Ectodermal cell (in vitro differentiated cells): ENCODE measurements around the gene CLIC3.

ENCODE experiments used
- H3K27ac ChIP-seq: 2 replicates; pipeline ENCODE4 v1.7.0; 2013; ENCODE audit warnings: mild to moderate bottlenecking, low read depth, low read length; ENCODE audit not compliant: insufficient read depth, poor library complexity, severe bottlenecking
- H3K27me3 ChIP-seq: 2 replicates; pipeline ENCODE4 v1.7.0; 2013; ENCODE audit warnings: mild to moderate bottlenecking, low read length; ENCODE audit not compliant: insufficient read depth, control insufficient read depth, poor library complexity, severe bottlenecking
- H3K36me3 ChIP-seq: one replicate; pipeline ENCODE4 v1.7.0; 2013; ENCODE audit warnings: low read length; ENCODE audit not compliant: control insufficient read depth, insufficient read depth
- H3K4me1 ChIP-seq: one replicate; pipeline ENCODE4 v1.7.0; 2013; ENCODE audit warnings: low read length; ENCODE audit not compliant: control insufficient read depth, insufficient read depth
- H3K4me3 ChIP-seq: 2 replicates; pipeline ENCODE4 v1.7.0; 2013; ENCODE audit warnings: low read depth, low read length, control low read depth; ENCODE audit not compliant: insufficient read depth
- H3K9me3 ChIP-seq: 2 replicates; pipeline ENCODE4 v1.7.0; 2013; ENCODE audit warnings: mild to moderate bottlenecking, low read length, moderate library complexity; ENCODE audit not compliant: control insufficient read depth
- WGBS, 2 experiments: methylation state at CpG; one replicate each; pipeline ENCODE4 v1.1.7; 2013; ENCODE audit warnings: missing lambda C conversion rate in 2 of 2; 5-methylcytosine and 5-hydroxymethylcytosine counted together

CLIC3 gene

GRCh38 chr9:137000177-137000930 lies 4.0 kb upstream of the CLIC3 start:
- H3K27me3 ChIP-seq = peaks cover 10% of the 10 kb centered on the region
- H3K4me3 ChIP-seq = no peak overlapping the region
- no peak overlapping the region for H3K27ac ChIP-seq
- peaks cover 13% of the 10 kb centered on the region for H3K4me1 ChIP-seq
- no peaks in the 10 kb centered on the region for H3K36me3 ChIP-seq
- WGBS, 2 experiments = 89 to 93% methylated on average over 10 of the region's 10 CpGs
- no peaks in the 10 kb centered on the region for H3K9me3 ChIP-seq

DNA sequence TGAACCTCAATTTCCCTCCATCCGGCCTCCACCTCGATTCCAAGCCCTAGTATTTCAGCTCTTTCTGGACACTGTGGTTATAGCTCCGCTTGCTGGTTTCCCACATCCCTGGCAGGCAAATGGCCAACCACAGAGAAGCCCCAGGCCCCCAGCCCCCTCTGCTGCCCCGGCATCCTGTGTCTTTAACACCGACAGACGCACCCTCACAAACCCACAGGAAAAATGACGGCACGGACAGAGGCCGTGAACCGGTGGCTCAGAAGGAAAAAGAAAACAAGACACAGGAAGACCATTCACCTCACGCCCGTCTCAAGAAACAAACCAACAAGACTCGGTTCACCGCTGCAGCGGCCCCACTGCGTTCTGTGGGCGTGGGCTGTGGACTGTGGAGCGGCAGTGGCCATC lies 1.5 kb upstream of the CLIC3 start:
- H3K9me3 ChIP-seq = no peaks in the 10 kb centered on the region
- peaks cover 20% of the 10 kb centered on the region for H3K4me1 ChIP-seq
- H3K27me3 ChIP-seq = peaks cover 30% of the 10 kb centered on the region
- WGBS, 2 experiments = 92 to 93% methylated on average over 18 of the region's 18 CpGs
- no peaks in the 10 kb centered on the region for H3K36me3 ChIP-seq
- no peak overlapping the region for H3K4me3 ChIP-seq
- no peak overlapping the region for H3K27ac ChIP-seq

DNA sequence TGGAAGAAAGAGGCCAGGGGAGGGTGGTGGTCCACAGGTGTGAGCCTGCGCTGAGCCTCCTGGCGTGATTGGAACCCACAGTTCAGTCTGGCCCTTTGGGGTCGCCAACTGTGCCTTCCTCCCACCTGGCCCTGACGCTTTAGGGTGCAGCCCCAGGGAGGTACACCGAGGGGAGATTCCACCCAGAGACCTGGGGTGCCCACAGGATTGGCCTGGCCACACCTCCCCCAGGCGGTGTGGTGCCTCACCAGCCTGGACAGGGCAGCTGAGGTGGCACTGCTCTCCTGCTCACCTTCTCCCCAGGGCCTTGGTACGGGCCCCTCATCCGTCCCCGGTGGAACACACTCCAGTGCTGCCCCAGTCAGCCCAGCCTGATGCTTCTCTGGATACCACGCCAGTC lies 1.0 kb upstream of the CLIC3 start:
- Histone ChIP-seq H3K27me3 (peaks cover 30% of the 10 kb centered on the region), H3K4me1 (peaks cover 22% of the 10 kb centered on the region), H3K9me3 (no peaks in the 10 kb centered on the region), H3K27ac (no peak overlapping the region), H3K4me3 (no peak overlapping the region), H3K36me3 (no peaks in the 10 kb centered on the region)
- 83 to 86% methylated on average over 10 of the region's 10 CpGs for WGBS, 2 experiments

DNA sequence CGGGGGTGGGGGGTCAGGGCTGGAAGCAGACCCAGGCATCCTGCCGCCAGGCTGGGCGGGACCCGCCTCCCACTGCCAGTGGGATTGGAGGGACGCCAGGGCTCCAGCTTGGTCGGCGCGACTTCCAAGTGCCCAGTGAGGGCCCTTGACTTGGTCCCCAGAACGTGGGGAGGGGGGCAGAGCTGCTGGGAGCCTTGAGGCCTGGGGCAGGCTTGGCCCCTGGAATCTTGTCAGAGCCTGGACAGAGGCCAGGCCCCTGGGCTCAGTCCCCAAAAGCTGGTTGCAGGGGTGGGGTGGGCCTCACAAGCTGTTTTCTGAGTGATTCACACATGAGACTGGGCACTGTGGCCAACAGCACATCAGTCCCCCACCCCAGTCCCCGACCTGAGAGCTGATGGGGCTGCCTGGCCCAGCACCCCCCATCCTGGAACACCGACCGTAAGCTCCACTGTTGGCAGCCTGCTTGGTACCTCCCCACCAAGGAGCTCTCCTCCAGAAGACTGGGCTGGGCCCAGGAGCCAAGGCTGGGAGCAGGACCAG lies 526 bp downstream of the CLIC3 start:
- no peaks in the 10 kb centered on the region for H3K9me3 ChIP-seq
- no peak overlapping the region for H3K27ac ChIP-seq
- H3K27me3 ChIP-seq = peaks cover 37% of the 10 kb centered on the region
- WGBS, 2 experiments = 88 to 91% methylated on average over 12 of the region's 12 CpGs
- H3K36me3 ChIP-seq = no peaks in the 10 kb centered on the region
- H3K4me3 ChIP-seq = no peak overlapping the region
- H3K4me1 ChIP-seq = peaks cover 22% of the 10 kb centered on the region

- peaks cover 22% of the 10 kb centered on the region for H3K4me1 ChIP-seq
- no peaks in the 10 kb centered on the region for H3K36me3 ChIP-seq
- H3K9me3 ChIP-seq = no peaks in the 10 kb centered on the region
- H3K4me3 ChIP-seq = no peak overlapping the region
- H3K27me3 ChIP-seq = peaks cover 37% of the 10 kb centered on the region
- H3K27ac ChIP-seq = no peak overlapping the region
- WGBS, 2 experiments = 87 to 89% methylated on average over 30 of the region's 30 CpGs
Measured at GRCh38 chr9:136995362-136995761, 1.0 kb downstream of the CLIC3 start.

DNA sequence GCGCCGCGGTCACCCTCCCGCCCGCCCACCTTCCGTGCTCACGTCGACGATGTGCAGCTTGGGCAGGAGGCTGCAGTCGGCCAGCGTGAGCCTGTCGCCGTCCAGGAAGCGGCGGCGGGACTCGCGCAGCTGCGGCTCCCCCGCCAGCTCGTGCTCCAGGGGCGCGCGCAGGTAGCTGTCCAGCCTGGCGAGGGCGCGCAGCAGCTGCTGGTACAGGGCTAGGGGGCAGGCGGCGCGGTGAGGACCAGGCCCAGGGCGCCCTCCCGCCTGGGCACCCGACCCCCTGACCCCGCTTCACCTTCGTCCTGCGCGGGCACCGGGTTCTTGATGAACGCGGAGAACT lies 1.5 kb downstream of the CLIC3 start:
- Histone ChIP-seq H3K9me3 (no peaks in the 10 kb centered on the region), H3K36me3 (no peaks in the 10 kb centered on the region), H3K4me3 (no peak overlapping the region), H3K27me3 (peaks cover 37% of the 10 kb centered on the region), H3K27ac (no peak overlapping the region), H3K4me1 (peaks cover 22% of the 10 kb centered on the region)
- 71 to 72% methylated on average over 40 of the region's 40 CpGs for WGBS, 2 experiments

DNA sequence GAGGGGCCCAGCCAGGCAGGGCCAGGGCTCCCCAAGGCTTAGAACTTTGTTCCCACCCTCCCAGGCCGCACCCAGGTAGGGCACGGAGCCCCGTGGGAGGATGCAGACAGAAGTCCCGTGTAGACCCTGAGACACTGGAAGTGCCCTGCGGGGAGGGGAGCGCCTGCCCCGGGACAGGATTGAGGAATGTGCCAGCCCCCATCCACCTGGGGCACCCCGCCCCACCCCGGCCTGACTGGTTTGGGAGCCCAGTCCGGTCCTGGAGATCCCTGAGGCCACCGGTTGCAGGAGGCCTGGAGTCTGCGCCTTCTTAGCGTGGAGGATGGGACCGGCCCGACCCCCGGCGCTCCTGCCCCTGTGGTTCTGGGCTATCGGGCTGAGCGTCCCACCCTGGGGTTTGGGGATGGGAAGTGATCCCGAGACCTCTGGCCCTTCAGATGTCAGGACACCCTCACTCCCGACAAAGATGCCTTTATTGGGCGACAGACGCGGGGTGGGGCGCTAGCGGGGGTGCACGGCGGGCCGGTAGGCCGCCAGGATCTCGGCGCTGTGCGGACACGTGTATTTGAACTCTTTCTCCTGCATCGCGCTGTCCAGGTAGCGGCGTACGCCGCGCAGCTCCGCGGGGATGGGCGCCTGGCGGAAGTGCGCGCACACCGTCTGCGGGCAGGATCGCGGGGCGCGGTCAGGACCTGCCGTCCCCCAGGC lies 2.0 kb downstream of the CLIC3 start:
- WGBS, 2 experiments = 79 to 82% methylated on average over 54 of the region's 54 CpGs
- Histone ChIP-seq H3K27ac (no peak overlapping the region), H3K36me3 (no peaks in the 10 kb centered on the region), H3K9me3 (no peaks in the 10 kb centered on the region), H3K27me3 (peaks cover 37% of the 10 kb centered on the region), H3K4me3 (no peak overlapping the region), H3K4me1 (peaks cover 22% of the 10 kb centered on the region)

DNA sequence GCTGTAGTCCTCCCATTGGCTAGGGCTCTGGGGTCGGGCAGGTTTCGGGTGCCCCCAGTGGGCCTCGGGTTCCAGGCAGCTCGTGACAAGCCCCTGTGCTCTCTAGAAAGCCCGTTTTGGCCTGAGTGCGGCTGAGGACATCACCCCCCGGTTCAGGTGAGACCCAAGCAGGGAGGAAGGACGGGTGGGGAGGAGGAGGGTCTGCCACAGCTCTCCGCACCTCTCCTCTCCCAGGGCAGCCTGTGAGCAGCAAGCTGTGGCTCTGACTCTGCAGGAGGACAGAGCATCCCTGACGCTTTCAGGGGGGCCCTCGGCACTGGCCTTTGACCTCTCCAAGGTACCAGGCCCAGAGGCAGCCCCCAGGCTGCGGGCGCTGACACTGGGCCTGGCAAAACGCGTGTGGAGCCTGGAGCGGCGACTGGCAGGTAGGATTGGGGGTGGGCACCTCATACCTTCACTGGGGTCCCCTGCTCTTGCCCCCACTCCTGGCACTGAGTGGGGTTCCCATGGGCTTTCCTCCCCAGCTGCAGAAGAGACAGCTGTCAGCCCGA lies 3.5 kb downstream of the CLIC3 start:
- Histone ChIP-seq H3K27ac (no peak overlapping the region), H3K9me3 (no peaks in the 10 kb centered on the region), H3K4me3 (peak overlapping the region; percentile 78), H3K36me3 (no peaks in the 10 kb centered on the region), H3K27me3 (peaks cover 38% of the 10 kb centered on the region), H3K4me1 (peaks cover 22% of the 10 kb centered on the region)
- WGBS, 2 experiments = 43 to 44% methylated on average over 18 of the region's 18 CpGs

GRCh38 chr9:136991993-136992818 lies 4.2 kb downstream of the CLIC3 start, which contains the start of gene PAXX:
Gene PAXX, plus strand, starts transcription at chr9:136992422. Its CDS starts 22 bp downstream, at chr9:136992444.
- peaks cover 42% of the 10 kb centered on the region for H3K27me3 ChIP-seq
- peaks cover 20% of the 10 kb centered on the region for H3K4me1 ChIP-seq
- H3K9me3 ChIP-seq = no peaks in the 10 kb centered on the region
- peak within 1 kb of the TSS; percentile 78 for H3K4me3 ChIP-seq
- H3K36me3 ChIP-seq = no peaks in the 10 kb centered on the region
- H3K27ac ChIP-seq = no peak within 1 kb of the TSS
- WGBS, 2 experiments = 4% methylated on average over 90 to 91 of the region's 92 CpGs
